AG08396 (cell line): Measurements from ENCODE around the gene HOXD10.

Experiments used
- DNase-seq: peaks from one replicate; pipeline ENCODE4 v3.0.0; 2012; ENCODE audit warnings: low spot score, mixed read lengths

HOXD10 gene

GRCh38 chr2:176136374-176137251, 20.0 kb downstream of the HOXD10 start:
- no peak for DNase-seq

DNA sequence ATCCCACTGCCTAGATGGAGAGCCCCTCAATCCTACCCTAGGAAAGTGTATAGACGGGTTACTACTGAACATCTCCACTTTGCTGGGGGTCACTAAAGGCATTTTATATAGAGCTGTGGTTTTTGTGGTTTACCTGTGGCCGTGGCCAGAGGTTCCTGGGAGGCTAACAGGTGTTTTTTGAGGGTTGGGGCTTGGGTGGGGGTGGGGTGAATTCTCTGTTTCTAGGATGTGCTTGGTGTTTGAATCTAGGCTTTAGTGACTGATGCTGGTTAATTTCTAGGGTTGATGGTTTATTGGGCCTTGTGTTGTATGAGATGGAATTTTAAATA, 20.6 kb downstream of the HOXD10 start:
- no peak for DNase-seq

- no peak for DNase-seq
These were observed 21.3 kb downstream of the HOXD10 start for GRCh38 chr2:176137906-176138305.

GRCh38 chr2:176138526-176138922, 21.9 kb downstream of the HOXD10 start:
- DNase-seq: no peak

DNA sequence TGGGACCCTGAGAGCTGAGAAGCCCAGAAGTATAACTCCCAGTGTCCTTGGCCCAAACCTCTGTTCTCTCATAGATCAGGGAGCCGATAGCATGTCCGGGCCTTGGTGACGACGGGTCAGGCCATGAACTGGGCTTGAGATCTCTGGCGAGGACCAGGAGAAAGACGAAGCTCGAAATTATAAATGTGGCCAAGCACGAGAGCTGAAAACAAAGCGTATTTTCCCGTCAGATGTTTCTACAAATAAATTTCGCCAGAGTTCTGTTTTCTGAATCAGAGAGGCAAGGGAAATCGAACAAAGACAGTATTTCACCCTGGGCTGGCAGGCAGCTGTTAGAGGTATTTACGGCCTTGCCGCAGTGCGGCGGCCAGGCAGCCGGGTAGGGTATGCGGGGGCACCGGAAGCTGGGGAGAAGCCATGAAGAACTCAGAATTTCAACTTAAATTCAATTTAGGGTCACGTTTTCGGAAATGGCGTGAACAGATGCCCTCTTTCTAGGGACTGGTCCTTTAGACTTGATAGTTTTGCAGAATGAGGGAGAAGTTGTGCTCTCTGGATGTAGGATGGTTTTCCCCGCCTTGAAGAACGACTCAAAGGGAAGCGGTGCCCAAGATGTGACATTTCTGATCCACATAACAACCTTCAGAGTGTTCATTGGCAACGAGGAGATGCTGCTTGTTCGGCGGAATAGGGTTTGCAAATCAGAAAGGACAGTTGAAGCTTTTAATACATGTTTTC, 22.5 kb downstream of the HOXD10 start:
- DNase-seq: no peak

DNA sequence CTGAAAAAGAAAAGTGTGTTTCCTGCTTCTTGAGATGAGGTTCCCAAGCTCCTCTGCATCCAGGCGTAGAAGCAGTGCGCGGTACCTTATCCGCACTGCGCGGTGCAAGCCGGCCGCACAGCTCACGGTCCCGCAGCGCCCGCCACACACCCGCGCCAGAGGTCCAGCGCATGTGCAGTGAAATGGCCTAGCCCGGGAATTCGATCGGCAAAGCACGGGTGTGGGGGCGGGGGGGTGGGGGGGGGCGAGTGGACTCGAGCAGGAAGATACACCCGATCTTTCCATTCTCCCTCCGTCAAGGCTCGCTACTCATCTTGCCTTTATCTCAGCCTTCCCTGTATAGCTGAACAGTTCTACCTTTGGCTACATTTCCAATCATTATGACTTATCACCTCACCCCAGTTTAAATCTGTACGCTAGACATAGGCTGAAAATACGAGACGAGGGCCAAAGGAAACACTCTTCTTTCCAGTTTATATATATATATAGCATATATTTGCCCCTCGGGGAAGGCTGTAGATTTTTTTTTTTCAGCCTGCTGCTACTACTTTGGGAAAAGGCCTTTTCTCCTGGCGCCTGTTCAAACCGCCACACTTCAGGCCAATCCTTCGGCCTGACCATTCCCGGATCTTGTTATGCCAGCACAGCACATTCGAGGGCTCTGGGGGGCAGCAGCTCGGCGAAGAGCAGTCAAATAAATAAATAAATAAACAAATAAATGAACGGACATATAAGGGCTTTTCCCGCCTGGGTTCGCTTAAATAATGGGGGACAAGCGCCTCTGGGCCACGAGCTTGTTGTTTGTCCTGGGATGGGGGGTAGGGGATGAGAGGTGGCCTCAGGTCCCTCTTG, 23.3 kb downstream of the HOXD10 start:
- DNase-seq: no peak

- DNase-seq: peak; percentile 94
These were observed 24.1 kb downstream of the HOXD10 start for GRCh38 chr2:176140513-176141317.

GRCh38 chr2:176142281-176142680, 25.7 kb downstream of the HOXD10 start:
- DNase-seq: no peak

GRCh38 chr2:176145085-176145969, 28.7 kb downstream of the HOXD10 start:
- DNase-seq: no peak

DNA sequence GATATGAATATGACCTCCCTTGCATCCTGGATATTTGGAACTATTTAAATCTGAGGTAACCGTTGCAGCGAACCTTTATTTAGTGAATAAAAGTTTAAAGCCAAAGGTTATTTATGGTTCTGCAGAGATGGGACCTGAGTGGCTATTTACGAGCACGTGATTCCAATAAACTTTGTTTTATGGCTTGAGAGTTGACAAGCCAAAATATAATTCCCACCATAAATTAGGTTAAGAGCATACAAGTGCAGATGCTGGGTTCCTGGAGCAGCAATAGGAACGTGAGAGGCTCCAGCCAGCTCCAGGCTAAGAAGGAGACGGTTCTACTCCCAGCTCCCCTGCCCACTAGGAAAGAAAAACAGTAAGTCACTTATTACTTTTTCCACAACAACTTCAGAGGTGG, 29.5 kb downstream of the HOXD10 start:
- no peak for DNase-seq

GRCh38 chr2:176146645-176147044, 30.1 kb downstream of the HOXD10 start:
- no peak for DNase-seq

DNA sequence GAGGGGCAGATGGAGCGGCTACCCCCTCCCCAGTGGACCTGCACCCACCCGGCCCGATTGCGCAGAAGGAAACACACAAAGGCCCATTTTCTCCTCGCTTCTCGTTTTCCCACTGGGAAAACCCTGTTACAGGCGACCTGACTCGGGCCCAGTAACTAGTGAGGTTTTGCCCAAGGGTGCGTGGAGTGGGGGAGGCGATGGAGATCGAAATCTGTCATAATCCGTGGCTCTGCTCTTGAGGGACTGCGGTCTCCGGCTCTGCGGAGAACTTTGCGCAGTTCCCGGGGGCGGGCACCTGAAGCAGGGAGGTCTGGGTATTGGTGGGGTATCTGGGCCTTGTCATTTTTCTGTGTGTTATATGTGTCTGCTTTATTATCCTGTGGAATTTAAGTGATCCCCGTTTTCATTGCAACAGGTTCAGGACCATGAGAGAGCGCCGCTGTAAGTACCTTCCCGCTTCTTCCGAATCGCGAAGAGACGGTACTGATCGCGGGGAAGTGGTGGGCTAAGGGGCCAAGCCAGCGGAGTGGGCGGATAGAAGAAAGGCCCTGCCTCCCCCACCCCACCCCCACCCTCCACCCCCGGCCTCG, 30.7 kb downstream of the HOXD10 start:
- DNase-seq: no peak

DNA sequence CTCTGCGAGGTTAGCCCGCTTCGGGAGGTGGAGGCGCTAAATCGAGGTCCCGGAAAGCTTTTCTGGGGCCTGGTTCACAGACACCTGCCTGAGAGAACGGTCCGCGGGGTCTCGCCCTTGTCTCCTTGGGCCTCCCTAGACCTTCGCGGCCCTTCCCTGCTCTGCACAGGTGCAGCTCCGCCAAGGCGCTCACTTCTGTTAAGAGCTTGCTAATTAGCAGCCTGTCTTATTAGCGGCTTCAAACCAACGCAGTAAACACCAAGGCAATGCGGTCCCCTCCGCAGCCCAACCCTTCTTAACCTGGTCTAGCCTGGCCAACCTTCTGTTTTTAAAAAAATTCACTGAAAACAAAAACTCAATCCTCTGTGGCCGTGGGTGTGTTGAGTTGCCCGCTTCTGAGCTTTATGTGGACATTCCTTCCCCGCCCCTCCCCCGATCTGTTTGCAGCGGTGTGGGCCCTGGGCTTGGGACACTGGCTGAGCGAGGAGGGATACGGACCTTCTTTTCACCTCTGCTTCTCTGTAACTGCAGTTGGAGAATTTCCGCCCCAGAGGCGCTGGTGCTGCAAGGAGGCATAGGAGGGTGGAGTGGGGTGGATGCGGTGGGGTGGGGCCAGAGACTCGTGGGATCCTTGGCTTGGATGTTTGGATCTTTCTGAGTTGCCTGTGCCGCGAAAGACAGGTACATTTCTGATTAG, 31.4 kb downstream of the HOXD10 start:
- DNase-seq: no peak

DNA sequence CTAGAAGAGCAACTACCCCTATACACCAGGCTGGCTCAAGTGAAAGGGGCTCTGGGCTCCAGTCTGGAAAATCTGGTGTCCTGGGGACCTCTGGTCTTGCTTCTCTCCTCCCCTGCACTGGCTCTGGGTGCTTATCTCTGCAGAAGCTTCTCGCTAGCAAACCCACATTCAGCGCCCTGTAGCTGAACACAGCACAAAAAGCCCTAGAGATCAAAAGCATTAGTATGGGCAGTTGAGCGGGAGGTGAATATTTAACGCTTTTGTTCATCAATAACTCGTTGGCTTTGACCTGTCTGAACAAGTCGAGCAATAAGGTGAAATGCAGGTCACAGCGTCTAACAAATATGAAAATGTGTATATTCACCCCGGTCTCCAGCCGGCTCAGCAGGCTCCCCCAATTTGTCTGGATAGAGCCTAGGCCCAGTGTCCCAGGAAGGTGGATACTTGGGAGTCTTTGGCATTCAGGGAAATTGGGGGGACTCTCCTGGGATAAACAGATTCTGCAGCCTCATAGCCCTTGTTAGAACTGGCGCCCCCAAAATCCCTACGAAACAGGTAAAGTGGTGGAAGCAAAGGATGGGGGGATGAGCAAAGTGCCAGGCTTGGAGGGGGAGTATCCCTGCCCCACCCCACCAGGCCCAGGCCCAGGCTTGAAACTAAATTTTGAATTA, 32.3 kb downstream of the HOXD10 start:
- no peak for DNase-seq

DNA sequence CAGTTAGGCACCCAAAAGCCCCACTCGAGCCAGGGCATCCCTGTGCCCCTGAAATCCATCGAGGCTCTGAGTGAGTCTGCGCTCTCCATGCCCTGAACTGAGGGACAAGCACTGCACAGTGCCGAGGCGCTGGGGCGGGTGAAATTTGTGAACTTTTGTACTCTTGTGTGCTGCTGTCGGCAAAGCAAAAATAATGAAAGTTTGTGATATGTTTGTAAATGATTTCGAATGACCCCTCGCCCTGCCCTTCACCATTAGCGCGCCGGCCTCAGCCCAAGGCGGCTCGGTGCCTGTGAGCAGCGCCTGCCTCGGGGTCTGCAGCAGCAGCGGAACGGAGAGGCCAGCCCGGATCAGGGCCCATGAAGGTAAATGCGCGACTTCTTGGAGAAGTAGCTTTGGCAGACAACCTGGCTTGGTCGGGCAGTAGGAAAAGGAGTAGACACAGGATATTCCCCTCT, 32.9 kb downstream of the HOXD10 start:
- DNase-seq: no peak

- no peak for DNase-seq
These were observed 33.5 kb downstream of the HOXD10 start for GRCh38 chr2:176149939-176150583.

DNA sequence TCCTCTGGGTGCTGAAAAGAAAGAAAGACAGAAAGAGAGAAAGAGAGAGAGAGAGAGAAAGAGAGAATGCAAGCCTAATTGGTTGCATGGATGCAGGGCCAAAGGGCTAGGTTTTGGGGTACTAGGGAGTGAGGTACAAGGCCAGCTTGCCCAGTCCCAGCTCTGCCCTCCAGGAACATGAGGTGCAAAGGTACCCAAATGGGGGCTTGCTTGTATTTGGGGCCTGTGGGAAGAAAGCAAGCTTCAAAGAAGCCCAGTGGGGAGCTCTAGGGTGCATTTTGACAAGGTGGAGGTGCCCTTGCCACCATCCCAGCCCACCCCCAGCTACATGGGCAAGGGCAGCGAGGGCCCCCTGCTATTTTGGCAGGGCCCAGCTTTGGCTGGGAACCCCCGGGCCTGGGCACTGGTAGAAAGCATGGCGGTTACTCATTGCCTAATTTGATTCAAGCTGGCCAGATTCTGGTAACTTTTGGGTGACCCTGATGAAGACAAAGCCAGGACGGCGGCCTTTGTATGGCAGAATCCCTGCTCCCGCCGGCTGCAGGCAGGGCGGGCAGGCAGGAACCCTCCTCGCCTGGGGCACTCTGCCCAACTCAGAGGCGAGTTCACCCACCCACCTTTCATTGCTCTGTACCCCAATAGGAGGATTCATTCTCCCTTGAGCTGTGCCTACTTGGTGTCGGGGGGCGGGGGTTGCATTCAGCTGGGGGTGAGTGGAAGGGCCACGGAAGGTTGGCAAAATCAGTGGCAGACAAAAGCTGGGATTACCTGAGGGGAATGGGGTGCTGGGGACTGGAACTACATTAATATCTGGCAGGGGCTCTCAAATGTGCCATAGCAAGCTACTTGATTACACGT, 34.2 kb downstream of the HOXD10 start:
- no peak for DNase-seq
